CD4-positive, alpha-beta memory T cell (primary cell): ENCODE data around the gene CXCR6. TPM values are rescaled to one million over a fixed set of nuclear protein-coding genes. Genes with fewer than 3 reads are reported as not detected.

Experiments used
- CTCF ChIA-PET: fragments of 350-600 bp; sonication (Branson Sonifier 250); formaldehyde crosslinking; loops from one replicate; lab custom pipeline; 2021; ENCODE audit warnings: inconsistent platforms; ENCODE audit not compliant: partially characterized antibody; lab: Charles Lee
- POLR2A ChIA-PET: fragments of 350-600 bp; sonication (Branson Sonifier 250); formaldehyde crosslinking; loops from one replicate; lab custom pipeline; 2021; ENCODE audit not compliant: partially characterized antibody; lab: Charles Lee
- DNase-seq, 5 donors: peaks; one replicate each; pipeline versions ENCODE4 v3.0.0 to v3.0.0-alpha.2; 2020 to 2022; ENCODE audit warnings: mixed read lengths in 1 of 5
- H3K27ac ChIP-seq: one replicate; pipeline ENCODE4 v1.7.0; 2013; ENCODE audit warnings: low read depth, low read length
- H3K27me3 ChIP-seq: 2 replicates; pipeline ENCODE4 v1.7.0; 2013; ENCODE audit warnings: mild to moderate bottlenecking, low read length, moderate library complexity; ENCODE audit not compliant: insufficient read depth
- H3K36me3 ChIP-seq: 2 replicates; pipeline ENCODE4 v1.7.0; 2013; ENCODE audit warnings: mild to moderate bottlenecking, low read length, moderate library complexity; ENCODE audit not compliant: insufficient read depth
- H3K4me1 ChIP-seq: 2 replicates; pipeline ENCODE4 v1.7.0; 2013; ENCODE audit warnings: mild to moderate bottlenecking, low read length, moderate library complexity; ENCODE audit not compliant: insufficient read depth
- H3K4me3 ChIP-seq, 2 donors: one replicate each; pipeline ENCODE4 v1.7.0; 2013; ENCODE audit warnings: low read length in 2 of 2, mild to moderate bottlenecking in 1 of 2
- H3K9me3 ChIP-seq, 2 donors: one replicate each; pipeline ENCODE4 v1.7.0; 2013; ENCODE audit warnings: low read length in 2 of 2, control low read depth in 1 of 2; ENCODE audit not compliant: control insufficient read depth in 1 of 2
- H3K27ac Mint-ChIP-seq, 7 donors: one replicate each; pipeline ENCODE4 v1.8.0; 2020 to 2021; ENCODE audit warnings: mixed read lengths in 7 of 7, mild to moderate bottlenecking in 6 of 7, inconsistent platforms in 3 of 7, moderate library complexity in 3 of 7
- H3K27me3 Mint-ChIP-seq, 2 donors: one replicate each; pipeline ENCODE4 v1.8.0; 2020 to 2021; ENCODE audit warnings: mixed read lengths in 2 of 2
- H3K36me3 Mint-ChIP-seq, 2 donors: one replicate each; pipeline ENCODE4 v1.8.0; 2020 to 2021; ENCODE audit warnings: mixed read lengths in 2 of 2, inconsistent platforms in 1 of 2, mild to moderate bottlenecking in 1 of 2
- H3K4me1 Mint-ChIP-seq, 4 donors: one replicate each; pipeline ENCODE4 v1.8.0; 2020 to 2021; ENCODE audit warnings: mixed read lengths in 4 of 4, mild to moderate bottlenecking in 1 of 4
- H3K4me3 Mint-ChIP-seq, 8 donors: one replicate each; pipeline ENCODE4 v1.8.0; 2020 to 2021; ENCODE audit warnings: mixed read lengths in 8 of 8, mild to moderate bottlenecking in 7 of 8, moderate library complexity in 6 of 8, inconsistent platforms in 3 of 8
- H3K9me3 Mint-ChIP-seq, 8 donors: one replicate each; pipeline ENCODE4 v1.8.0; 2020 to 2021; ENCODE audit warnings: mixed read lengths in 8 of 8, mild to moderate bottlenecking in 5 of 8, inconsistent platforms in 3 of 8, moderate library complexity in 1 of 8
- intact Hi-C: fragments of 100-400 bp; cut with micrococcal nuclease; formaldehyde crosslinking; loops from one replicate; pipeline ENCODE4 v1.15.1; 2023
- polyA plus RNA-seq, 2 donors: library from polyadenylated mRNA; unstranded; fragments of 300-500 nt; fragmentation: Illumina TruSeq; gene quantifications; one replicate each; pipeline ENCODE4 v1.2.3, GENCODE V29; 2021
- total RNA-seq, 2 experiments: library from RNA; stranded (reverse); gene quantifications; one replicate each; pipeline ENCODE4 v1.2.3, GENCODE V29; 2021

Gene CXCR6
- total and polyA plus RNA-seq, 4 experiments from 2014 or later, result 6.1 to 13.6 (median 9.1) TPM

DNA sequence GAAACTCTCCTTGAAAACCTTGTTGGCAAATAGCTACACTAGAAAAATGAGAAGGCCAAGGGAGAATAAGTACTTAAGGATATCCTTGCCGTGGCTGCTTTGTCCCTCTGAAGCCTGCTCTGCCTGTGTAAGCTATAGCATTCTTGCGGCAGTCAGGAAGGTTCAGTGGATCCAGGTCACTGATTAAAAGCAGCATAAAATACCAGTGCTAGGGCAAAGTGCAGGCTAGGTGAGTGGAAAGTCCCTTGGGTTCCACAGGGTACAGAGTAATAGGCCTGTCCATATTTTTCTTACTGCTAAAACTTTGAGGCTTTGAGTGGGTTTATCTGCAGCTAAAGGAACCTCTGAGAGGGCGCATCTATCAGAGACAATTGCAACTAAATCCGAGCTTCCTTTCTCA lies 10.3 kb downstream of the CXCR6 start:
- H3K9me3 Mint-ChIP-seq, result no peaks in the 10 kb centered on the region
- POLR2A ChIA-PET, result interaction anchor here (1.3 to 18.1 kb wide), 3 partner anchors 10 to 41 kb away, joined by 5 to 195 read pairs (median 60); partner anchors contain the start of genes CXCR6 and FYCO1
- H3K27ac Mint-ChIP-seq, result peak overlapping the region in 6 of 7 donors; percentile 11 to 86 (median 74)
- no peak overlapping the region for H3K4me3 Mint-ChIP-seq
- no peaks in the 10 kb centered on the region for H3K27me3 Mint-ChIP-seq
- Histone ChIP-seq H3K27ac (no peak overlapping the region), H3K27me3 (no peaks in the 10 kb centered on the region), H3K9me3 (no peaks in the 10 kb centered on the region), H3K36me3 (peaks cover 82% of the 10 kb centered on the region), H3K4me3 (no peak overlapping the region), H3K4me1 (peaks cover 43% of the 10 kb centered on the region)
- intact Hi-C loops, result no loop called here
- peaks cover 84 to 89% of the 10 kb centered on the region in 2 donors for H3K36me3 Mint-ChIP-seq
- H3K4me1 Mint-ChIP-seq, result peaks cover 20 to 78% (median 40%) of the 10 kb centered on the region in 4 donors
- CTCF ChIA-PET, result interaction anchor here (0.8 to 4.8 kb wide), 5 partner anchors 10 to 425 kb away, joined by 3 to 37 read pairs (median 3); partner anchors contain the start of gene CXCR6
- DNase-seq, result no peak

DNA sequence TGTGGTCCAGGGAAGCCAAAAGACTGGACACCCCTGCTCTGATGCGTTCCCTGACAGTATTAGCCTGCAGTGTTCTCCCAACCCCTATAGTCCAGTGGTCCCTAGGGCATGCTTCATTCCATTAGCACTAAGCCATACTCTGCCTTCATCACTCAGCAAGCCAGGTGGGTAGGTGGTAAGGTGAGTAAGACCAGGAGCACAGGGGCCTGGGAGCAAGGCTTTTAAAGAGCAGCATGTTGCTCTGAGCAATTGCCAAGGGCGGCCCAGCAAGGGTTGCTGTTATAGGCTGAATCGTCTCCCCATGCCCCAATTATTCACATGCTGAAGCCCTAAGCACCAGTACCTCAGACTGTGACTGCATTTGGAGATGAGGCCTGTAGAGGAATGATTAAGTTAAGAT lies 11.0 kb downstream of the CXCR6 start:
- Histone ChIP-seq H3K36me3 (peaks cover 82% of the 10 kb centered on the region), H3K4me1 (peaks cover 35% of the 10 kb centered on the region), H3K9me3 (no peaks in the 10 kb centered on the region), H3K27me3 (no peaks in the 10 kb centered on the region), H3K27ac (no peak overlapping the region), H3K4me3 (no peak overlapping the region)
- Mint-ChIP-seq H3K4me1 (peaks cover 20 to 71% (median 40%) of the 10 kb centered on the region in 4 donors), H3K4me3 (no peak overlapping the region), H3K9me3 (no peaks in the 10 kb centered on the region), H3K36me3 (peaks cover 85 to 89% of the 10 kb centered on the region in 2 donors), H3K27ac (peak overlapping the region in 2 of 7 donors; percentile 46 to 78), H3K27me3 (no peaks in the 10 kb centered on the region)
- CTCF ChIA-PET, result interaction anchor here (0.8 to 4.8 kb wide), 4 partner anchors 11 to 124 kb away, joined by 3 to 37 read pairs (median 20); partner anchors contain the start of gene CXCR6
- intact Hi-C loops, result no loop called here
- POLR2A ChIA-PET, result interaction anchor here (4.9 to 18.1 kb wide), 2 partner anchors 12 to 40 kb away, joined by 60 to 195 read pairs; partner anchors contain the start of gene FYCO1
- no peak for DNase-seq

DNA sequence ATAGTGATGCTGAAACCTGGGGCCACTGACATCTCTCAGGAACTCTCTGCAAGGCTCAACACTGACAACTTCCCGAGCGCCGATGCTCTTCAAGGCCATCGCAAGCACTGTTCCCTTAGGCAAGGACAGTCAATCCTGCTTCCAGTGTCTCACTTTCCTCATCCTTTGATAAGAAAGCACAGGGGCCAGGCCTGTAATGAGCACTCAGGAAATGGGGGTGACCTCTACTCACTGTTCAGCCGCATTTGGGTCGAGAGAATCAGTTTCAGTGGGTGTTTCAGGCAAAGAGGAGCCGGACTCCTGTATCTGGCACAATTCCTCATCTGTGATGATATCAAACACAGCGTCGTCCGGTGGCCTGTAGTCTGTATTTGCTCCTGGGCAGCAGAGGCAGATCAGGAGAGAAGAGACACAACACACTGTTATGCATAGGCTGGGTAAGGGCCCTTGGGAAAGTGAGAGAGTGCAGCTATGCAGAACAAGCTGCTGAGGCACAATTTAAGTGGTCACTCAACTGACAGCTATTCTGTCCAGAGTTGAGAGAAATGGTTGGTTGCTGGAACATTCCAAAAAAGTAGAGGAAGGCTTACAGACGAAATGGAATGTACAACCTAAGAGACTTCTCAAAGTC lies 11.9 kb downstream of the CXCR6 start:
- H3K4me3 ChIP-seq, result no peak overlapping the region
- peaks cover 27% of the 10 kb centered on the region for H3K4me1 ChIP-seq
- CTCF ChIA-PET, result interaction anchor here (0.9 kb wide), 1 partner anchor 534 kb away, joined by 3 read pairs; no protein-coding TSS in a partner anchor
- Mint-ChIP-seq H3K9me3 (no peaks in the 10 kb centered on the region), H3K36me3 (peaks cover 85 to 92% of the 10 kb centered on the region in 2 donors), H3K27me3 (no peaks in the 10 kb centered on the region), H3K4me1 (peaks cover 15 to 62% (median 34%) of the 10 kb centered on the region in 4 donors), H3K4me3 (no peak overlapping the region), H3K27ac (peak overlapping the region in 2 of 7 donors; percentile 11 to 32)
- DNase-seq, result no peak
- POLR2A ChIA-PET, result no interaction called here
- H3K36me3 ChIP-seq, result peaks cover 82% of the 10 kb centered on the region
- no peaks in the 10 kb centered on the region for H3K27me3 ChIP-seq
- no peak overlapping the region for H3K27ac ChIP-seq
- intact Hi-C loops, result no loop called here
- no peaks in the 10 kb centered on the region for H3K9me3 ChIP-seq

DNA sequence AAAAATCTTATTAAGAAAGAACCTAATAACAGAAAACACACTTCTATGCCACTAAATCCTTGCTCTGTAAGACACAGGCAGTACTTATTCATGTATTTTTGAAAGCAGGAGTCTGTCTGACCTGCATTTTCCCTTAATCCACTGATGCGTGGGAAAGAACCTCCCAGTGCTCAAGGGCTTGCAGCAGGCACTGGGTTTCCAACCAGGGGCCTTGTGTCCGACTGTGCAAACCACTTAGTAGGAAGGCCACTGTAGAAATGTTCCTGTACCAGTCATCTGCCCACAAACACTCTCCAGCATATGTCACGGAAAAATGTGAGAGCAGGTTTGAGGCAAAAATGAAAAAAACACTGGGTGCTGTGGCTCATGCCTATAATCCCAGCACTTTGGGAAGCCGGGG lies 12.4 kb downstream of the CXCR6 start:
- Histone ChIP-seq H3K4me3 (no peak overlapping the region), H3K27ac (no peak overlapping the region), H3K9me3 (no peaks in the 10 kb centered on the region), H3K4me1 (peaks cover 21% of the 10 kb centered on the region), H3K27me3 (no peaks in the 10 kb centered on the region), H3K36me3 (peaks cover 85% of the 10 kb centered on the region)
- ChIA-PET CTCF (interaction anchor here (0.9 kb wide), 1 partner anchor 533 kb away, joined by 3 read pairs; no protein-coding TSS in a partner anchor), POLR2A (interaction anchor here (1.0 kb wide), 1 partner anchor 9 kb away, joined by 3 read pairs; no protein-coding TSS in a partner anchor)
- Mint-ChIP-seq H3K4me3 (no peak overlapping the region), H3K36me3 (peaks cover 85 to 94% of the 10 kb centered on the region in 2 donors), H3K27me3 (no peaks in the 10 kb centered on the region), H3K27ac (no peak overlapping the region), H3K4me1 (peaks cover 12 to 58% (median 30%) of the 10 kb centered on the region in 4 donors), H3K9me3 (no peaks in the 10 kb centered on the region)
- no peak for DNase-seq
- intact Hi-C loops, result no loop called here

GRCh38 chr3:45957586-45957985 lies 14.3 kb downstream of the CXCR6 start:
- Mint-ChIP-seq H3K27ac (peak overlapping the region in 2 of 7 donors; percentile 7 to 48), H3K36me3 (peaks cover 83 to 97% of the 10 kb centered on the region in 2 donors), H3K4me3 (no peak overlapping the region), H3K9me3 (no peaks in the 10 kb centered on the region), H3K27me3 (no peaks in the 10 kb centered on the region), H3K4me1 (peaks cover 5 to 55% (median 28%) of the 10 kb centered on the region in 4 donors)
- H3K4me3 ChIP-seq, result no peak overlapping the region
- ChIA-PET POLR2A (interaction anchor here (0.8 to 2.7 kb wide), 7 partner anchors 10 to 110 kb away, joined by 3 to 12 read pairs (median 5); partner anchors contain the start of gene CXCR6), CTCF (interaction anchor here (1.1 to 14.1 kb wide), 6 partner anchors 9 to 298 kb away, joined by 3 to 153 read pairs (median 5); partner anchors contain the start of gene CXCR6)
- H3K36me3 ChIP-seq, result peaks cover 88% of the 10 kb centered on the region
- no peaks in the 10 kb centered on the region for H3K27me3 ChIP-seq
- intact Hi-C loops, result no loop called here
- H3K4me1 ChIP-seq, result peaks cover 17% of the 10 kb centered on the region
- no peaks in the 10 kb centered on the region for H3K9me3 ChIP-seq
- peak overlapping the region; percentile 4 for H3K27ac ChIP-seq
- no peak for DNase-seq

GRCh38 chr3:45958321-45958791 lies 15.1 kb downstream of the CXCR6 start:
- intact Hi-C loops, result no loop called here
- H3K27me3 ChIP-seq, result no peaks in the 10 kb centered on the region
- no peaks in the 10 kb centered on the region for H3K9me3 ChIP-seq
- H3K4me3 Mint-ChIP-seq, result peak overlapping the region in 1 of 8 donors; percentile 25
- ChIA-PET POLR2A (interaction anchor here (0.6 to 2.7 kb wide), 7 partner anchors 8 to 36 kb away, joined by 3 to 12 read pairs (median 5); partner anchors contain the start of gene CXCR6), CTCF (interaction anchor here (1.3 to 14.1 kb wide), 4 partner anchors 9 to 120 kb away, joined by 5 to 153 read pairs (median 79); partner anchors contain the start of gene CXCR6)
- H3K4me3 ChIP-seq, result no peak overlapping the region
- H3K27ac Mint-ChIP-seq, result peak overlapping the region in 4 of 7 donors; percentile 3 to 66 (median 26)
- H3K36me3 Mint-ChIP-seq, result peaks cover 83 to 97% of the 10 kb centered on the region in 2 donors
- peak overlapping the region; percentile 4 for H3K27ac ChIP-seq
- peaks cover 25% of the 10 kb centered on the region for H3K4me1 ChIP-seq
- peaks cover 8 to 55% (median 33%) of the 10 kb centered on the region in 4 donors for H3K4me1 Mint-ChIP-seq
- peaks cover 80% of the 10 kb centered on the region for H3K36me3 ChIP-seq
- no peaks in the 10 kb centered on the region for H3K27me3 Mint-ChIP-seq
- no peaks in the 10 kb centered on the region for H3K9me3 Mint-ChIP-seq
- DNase-seq, result no peak
